Measurements from ENCODE around the gene AGFG2.

AGFG2 gene

GRCh38 chr7:100586266-100587025 is 47.4 kb downstream of the AGFG2 start, which contains the start of gene FBXO24:
TSS of gene FBXO24 (plus strand) at chr7:100586328. CDS start at chr7:100586626, 298 bp downstream.
- DNase-seq (ENCODE audit: low read depth) = peak; percentile 99

GRCh38 chr7:100588438-100588837 is 49.4 kb downstream of the AGFG2 start:
- DNase-seq (ENCODE audit: low read depth) = no peak

- DNase-seq (ENCODE audit: low read depth) = no peak
These were observed 50.4 kb downstream of the AGFG2 start for GRCh38 chr7:100589341-100589947.

GRCh38 chr7:100590077-100590737 is 51.2 kb downstream of the AGFG2 start:
- DNase-seq (ENCODE audit: low read depth) = no peak

GRCh38 chr7:100591596-100591995 is 52.6 kb downstream of the AGFG2 start:
- DNase-seq (ENCODE audit: low read depth) = no peak

- no peak for DNase-seq (ENCODE audit: low read depth)
These were observed 56.2 kb downstream of the AGFG2 start for GRCh38 chr7:100595188-100595587.

- no peak for DNase-seq (ENCODE audit: low read depth)
These were observed 59.4 kb downstream of the AGFG2 start for GRCh38 chr7:100598425-100598824.

- DNase-seq (ENCODE audit: low read depth) = no peak
These were observed 61.1 kb downstream of the AGFG2 start for GRCh38 chr7:100599911-100600729.

GRCh38 chr7:100600730-100601038 is 61.7 kb downstream of the AGFG2 start:
- DNase-seq (ENCODE audit: low read depth) = no peak

GRCh38 chr7:100602889-100603725 is 64.1 kb downstream of the AGFG2 start:
- no peak for DNase-seq (ENCODE audit: low read depth)

GRCh38 chr7:100603726-100604027 is 64.7 kb downstream of the AGFG2 start:
- DNase-seq (ENCODE audit: low read depth) = no peak

GRCh38 chr7:100604028-100604975 is 65.3 kb downstream of the AGFG2 start:
- DNase-seq (ENCODE audit: low read depth) = peak; percentile 71

- DNase-seq (ENCODE audit: low read depth) = no peak
These were observed 66.2 kb downstream of the AGFG2 start for GRCh38 chr7:100604976-100605911.

GRCh38 chr7:100606313-100606712 is 67.3 kb downstream of the AGFG2 start:
- DNase-seq (ENCODE audit: low read depth) = no peak

- no peak for DNase-seq (ENCODE audit: low read depth)
These were observed 68.1 kb downstream of the AGFG2 start for GRCh38 chr7:100607111-100607510.

GRCh38 chr7:100609958-100610357 is 71.0 kb downstream of the AGFG2 start:
- DNase-seq (ENCODE audit: low read depth) = no peak

GRCh38 chr7:100611983-100612729 is 73.2 kb downstream of the AGFG2 start, which contains the start of gene MOSPD3:
TSS of gene MOSPD3 (plus strand) at chr7:100612540. CDS start at chr7:100612792, 252 bp downstream.
- DNase-seq (ENCODE audit: low read depth) = peak; percentile 96

- no peak for DNase-seq (ENCODE audit: low read depth)
These were observed 73.9 kb downstream of the AGFG2 start for GRCh38 chr7:100612730-100613390.
